ENCODE data around the gene PC. TPM values are rescaled to one million over a fixed set of nuclear protein-coding genes. Genes with fewer than 3 reads are reported as not detected.

PC gene
- total and polyA plus RNA-seq, 2 experiments from 2014 or later = 18.3 to 21.7 TPM

DNA sequence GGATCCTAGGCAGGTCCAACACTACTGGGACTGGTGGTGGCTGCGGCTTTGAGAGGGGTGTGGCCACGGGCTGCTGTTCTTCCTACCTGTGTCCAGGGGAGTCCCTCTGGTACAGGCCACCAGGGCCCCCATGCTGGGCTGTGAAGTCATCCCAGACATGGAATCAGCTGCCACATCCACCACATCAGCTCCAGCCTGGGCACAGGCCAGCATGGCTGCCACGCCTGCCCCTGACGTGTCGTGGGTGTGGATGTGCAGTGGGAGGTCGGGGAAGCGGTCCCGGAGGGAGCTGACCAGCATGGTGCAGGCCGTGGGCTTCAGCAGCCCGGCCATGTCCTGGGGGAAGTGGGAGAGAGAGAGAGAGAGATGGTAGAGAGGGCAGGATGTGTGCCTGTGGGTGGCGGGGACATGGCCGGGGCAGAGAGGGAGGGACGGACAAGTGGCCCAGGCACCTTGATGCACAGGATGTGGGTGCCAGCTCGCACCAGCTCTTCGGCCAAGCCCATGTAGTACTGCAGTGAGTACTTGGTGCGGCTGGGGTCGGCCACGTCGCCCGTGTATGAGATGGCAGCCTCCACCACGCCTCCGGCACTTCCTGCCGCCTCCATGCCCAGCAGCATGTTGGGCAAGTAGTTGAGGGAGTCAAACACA is 107.5 kb downstream of the PC start:
- Histone ChIP-seq H3K79me2 (replicated peaks; ENCODE audit: insufficient read depth) (no peaks in the 10 kb centered on the region), H2AFZ (no peak overlapping the region), H3K27me3 (ENCODE audit: insufficient read depth) (no peaks in the 10 kb centered on the region), H3K27ac (ENCODE audit: low read depth) (no peak overlapping the region), H3K9me2 (ENCODE audit: insufficient read depth) (no peaks in the 10 kb centered on the region), H3K4me2 (no peak overlapping the region), H3F3A (replicated peaks; ENCODE audit: low read depth) (peaks cover 10% of the 10 kb centered on the region; the same call in 1 of the 2 replicates), H3K4me1 (ENCODE audit: insufficient read depth) (peaks cover 10% of the 10 kb centered on the region), H3K4me3 (no peak overlapping the region), H3K36me3 (ENCODE audit: insufficient read depth) (no peaks in the 10 kb centered on the region), H4K20me1 (replicated peaks; ENCODE audit: insufficient read depth) (no peaks in the 10 kb centered on the region)
- peaks cover 6% of the 10 kb centered on the region for H3K36me3 Mint-ChIP-seq (ENCODE audit: low read depth)
- no peak overlapping the region for H3K27ac Mint-ChIP-seq
- peaks cover 17% of the 10 kb centered on the region for H3K27me3 Mint-ChIP-seq (ENCODE audit: insufficient read depth, low read depth, poor library complexity)
- H3K9me3 Mint-ChIP-seq = no peaks in the 10 kb centered on the region
- TF ChIP-seq, protein P1, sequence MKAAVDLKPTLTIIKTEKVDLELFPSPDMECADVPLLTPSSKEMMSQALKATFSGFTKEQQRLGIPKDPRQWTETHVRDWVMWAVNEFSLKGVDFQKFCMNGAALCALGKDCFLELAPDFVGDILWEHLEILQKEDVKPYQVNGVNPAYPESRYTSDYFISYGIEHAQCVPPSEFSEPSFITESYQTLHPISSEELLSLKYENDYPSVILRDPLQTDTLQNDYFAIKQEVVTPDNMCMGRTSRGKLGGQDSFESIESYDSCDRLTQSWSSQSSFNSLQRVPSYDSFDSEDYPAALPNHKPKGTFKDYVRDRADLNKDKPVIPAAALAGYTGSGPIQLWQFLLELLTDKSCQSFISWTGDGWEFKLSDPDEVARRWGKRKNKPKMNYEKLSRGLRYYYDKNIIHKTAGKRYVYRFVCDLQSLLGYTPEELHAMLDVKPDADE (IDR thresholded peaks at IDR 0.05) = no peak
- TF ChIP-seq JUNB (IDR thresholded peaks at IDR 0.05; ENCODE audit: unreplicated experiment) (no peak), POLR2AphosphoS5 (IDR thresholded peaks at IDR 0.05; ENCODE audit: low read depth) (no peak), CREB1 (CRISPR knock-in tag; IDR thresholded peaks at IDR 0.05; ENCODE audit: low read depth) (no peak)
- ATAC-seq = no peak
- H3K4me3 Mint-ChIP-seq = no peak overlapping the region
- no peak for DNase-seq (ENCODE audit: low spot score)
- H3K4me1 Mint-ChIP-seq = peaks cover 18% of the 10 kb centered on the region

DNA sequence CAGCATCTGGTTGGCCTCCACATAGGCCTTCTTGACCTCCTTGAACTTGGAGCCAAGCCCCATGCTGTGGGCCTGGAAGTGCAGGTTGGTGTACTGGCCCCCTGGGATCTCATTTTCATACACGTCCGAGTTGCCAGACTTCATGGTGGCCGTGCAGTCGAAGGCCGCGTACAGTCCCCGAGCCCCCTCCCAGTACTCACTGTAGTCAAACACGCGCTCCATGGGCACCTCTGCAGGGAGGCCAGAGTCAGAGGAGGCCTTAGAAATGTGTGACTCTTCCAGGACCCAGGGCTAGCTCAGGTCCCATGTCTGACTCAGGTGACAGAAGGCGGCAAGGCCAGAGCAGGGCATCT is 108.0 kb downstream of the PC start:
- Histone ChIP-seq H3K79me2 (replicated peaks; ENCODE audit: insufficient read depth) (no peaks in the 10 kb centered on the region), H3K27me3 (ENCODE audit: insufficient read depth) (no peaks in the 10 kb centered on the region), H3K4me3 (no peak overlapping the region), H3K4me1 (ENCODE audit: insufficient read depth) (peaks cover 5% of the 10 kb centered on the region), H3K4me2 (no peak overlapping the region), H3K9me2 (ENCODE audit: insufficient read depth) (no peaks in the 10 kb centered on the region), H2AFZ (no peak overlapping the region), H3F3A (replicated peaks; ENCODE audit: low read depth) (peaks cover 5% of the 10 kb centered on the region; the same call in 1 of the 2 replicates), H3K27ac (ENCODE audit: low read depth) (no peak overlapping the region), H3K36me3 (ENCODE audit: insufficient read depth) (no peaks in the 10 kb centered on the region), H4K20me1 (replicated peaks; ENCODE audit: insufficient read depth) (no peaks in the 10 kb centered on the region)
- no peak overlapping the region for H3K4me3 Mint-ChIP-seq
- TF ChIP-seq STAT1 (IDR thresholded peaks at IDR 0.05; ENCODE audit: unreplicated experiment) (no peak), ZNF114 (CRISPR knock-in tag; IDR thresholded peaks at IDR 0.05) (no peak), EZH2 (IDR thresholded peaks at IDR 0.05; ENCODE audit: low read depth, unreplicated experiment) (no peak)
- DNase-seq (ENCODE audit: low spot score) = no peak
- no peaks in the 10 kb centered on the region for H3K9me3 Mint-ChIP-seq
- H3K27me3 Mint-ChIP-seq (ENCODE audit: insufficient read depth, low read depth, poor library complexity) = peaks cover 17% of the 10 kb centered on the region
- peaks cover 13% of the 10 kb centered on the region for H3K4me1 Mint-ChIP-seq
- no peak overlapping the region for H3K27ac Mint-ChIP-seq
- H3K36me3 Mint-ChIP-seq (ENCODE audit: low read depth) = peaks cover 11% of the 10 kb centered on the region
- ATAC-seq = no peak

DNA sequence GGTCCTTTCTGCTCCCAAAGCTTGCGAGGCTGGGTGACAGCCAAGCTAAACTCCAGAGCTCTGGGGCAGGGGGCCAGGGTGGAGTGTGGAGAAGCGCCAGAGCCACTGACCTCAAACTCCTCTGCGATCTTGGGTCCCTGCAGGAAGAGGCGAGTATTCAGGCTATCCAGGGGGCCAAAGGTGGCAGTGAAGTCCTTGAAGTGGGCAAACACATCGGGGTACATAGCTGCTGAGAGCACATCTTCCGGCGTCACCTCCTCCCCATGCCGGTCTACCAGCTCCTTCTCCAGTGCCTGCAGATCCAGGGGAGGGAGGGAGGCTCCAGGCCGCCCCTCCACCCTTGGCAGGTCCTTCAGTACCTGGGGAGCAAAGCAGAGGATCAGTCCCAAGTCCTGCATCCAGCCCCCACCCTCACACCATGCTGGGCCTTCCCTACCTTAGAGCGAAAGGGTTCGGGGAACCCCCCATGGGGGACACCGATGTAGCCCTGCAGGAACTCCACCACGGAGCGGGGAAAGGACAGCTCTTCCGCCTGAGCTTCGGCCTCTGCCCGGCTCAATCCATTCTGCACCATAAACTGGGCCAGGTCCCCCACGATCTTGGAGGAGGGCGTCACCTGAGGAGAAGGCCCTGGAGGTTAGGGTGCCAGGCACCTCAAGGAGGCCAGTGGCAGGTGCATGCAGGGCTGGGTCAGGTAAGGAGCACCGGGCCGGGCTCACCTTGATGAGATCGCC is 108.5 kb downstream of the PC start:
- Histone ChIP-seq H3F3A (replicated peaks; ENCODE audit: low read depth) (no peaks in the 10 kb centered on the region; the same call in 1 of the 2 replicates), H3K27ac (ENCODE audit: low read depth) (no peak overlapping the region), H3K9me2 (ENCODE audit: insufficient read depth) (no peaks in the 10 kb centered on the region), H4K20me1 (replicated peaks; ENCODE audit: insufficient read depth) (peaks cover 2% of the 10 kb centered on the region; the same call in 1 of the 2 replicates), H3K4me3 (no peak overlapping the region), H2AFZ (no peak overlapping the region), H3K36me3 (ENCODE audit: insufficient read depth) (no peaks in the 10 kb centered on the region), H3K4me1 (ENCODE audit: insufficient read depth) (no peaks in the 10 kb centered on the region), H3K79me2 (replicated peaks; ENCODE audit: insufficient read depth) (peaks cover 4% of the 10 kb centered on the region), H3K4me2 (no peak overlapping the region), H3K27me3 (ENCODE audit: insufficient read depth) (no peaks in the 10 kb centered on the region)
- no peaks in the 10 kb centered on the region for H3K9me3 Mint-ChIP-seq
- H3K27me3 Mint-ChIP-seq (ENCODE audit: insufficient read depth, low read depth, poor library complexity) = peaks cover 16% of the 10 kb centered on the region
- H3K4me3 Mint-ChIP-seq = no peak overlapping the region
- no peak overlapping the region for H3K27ac Mint-ChIP-seq
- no peak for DNase-seq (ENCODE audit: low spot score)
- H3K4me1 Mint-ChIP-seq = peaks cover 10% of the 10 kb centered on the region
- peaks cover 16% of the 10 kb centered on the region for H3K36me3 Mint-ChIP-seq (ENCODE audit: low read depth)
- ATAC-seq = no peak
- TF ChIP-seq ZNF331 (CRISPR knock-in tag; IDR thresholded peaks at IDR 0.05; ENCODE audit: low read depth) (no peak), STAT1 (IDR thresholded peaks at IDR 0.05; ENCODE audit: unreplicated experiment) (no peak), ZNF114 (CRISPR knock-in tag; IDR thresholded peaks at IDR 0.05) (no peak)
- TF ChIP-seq, protein P2, sequence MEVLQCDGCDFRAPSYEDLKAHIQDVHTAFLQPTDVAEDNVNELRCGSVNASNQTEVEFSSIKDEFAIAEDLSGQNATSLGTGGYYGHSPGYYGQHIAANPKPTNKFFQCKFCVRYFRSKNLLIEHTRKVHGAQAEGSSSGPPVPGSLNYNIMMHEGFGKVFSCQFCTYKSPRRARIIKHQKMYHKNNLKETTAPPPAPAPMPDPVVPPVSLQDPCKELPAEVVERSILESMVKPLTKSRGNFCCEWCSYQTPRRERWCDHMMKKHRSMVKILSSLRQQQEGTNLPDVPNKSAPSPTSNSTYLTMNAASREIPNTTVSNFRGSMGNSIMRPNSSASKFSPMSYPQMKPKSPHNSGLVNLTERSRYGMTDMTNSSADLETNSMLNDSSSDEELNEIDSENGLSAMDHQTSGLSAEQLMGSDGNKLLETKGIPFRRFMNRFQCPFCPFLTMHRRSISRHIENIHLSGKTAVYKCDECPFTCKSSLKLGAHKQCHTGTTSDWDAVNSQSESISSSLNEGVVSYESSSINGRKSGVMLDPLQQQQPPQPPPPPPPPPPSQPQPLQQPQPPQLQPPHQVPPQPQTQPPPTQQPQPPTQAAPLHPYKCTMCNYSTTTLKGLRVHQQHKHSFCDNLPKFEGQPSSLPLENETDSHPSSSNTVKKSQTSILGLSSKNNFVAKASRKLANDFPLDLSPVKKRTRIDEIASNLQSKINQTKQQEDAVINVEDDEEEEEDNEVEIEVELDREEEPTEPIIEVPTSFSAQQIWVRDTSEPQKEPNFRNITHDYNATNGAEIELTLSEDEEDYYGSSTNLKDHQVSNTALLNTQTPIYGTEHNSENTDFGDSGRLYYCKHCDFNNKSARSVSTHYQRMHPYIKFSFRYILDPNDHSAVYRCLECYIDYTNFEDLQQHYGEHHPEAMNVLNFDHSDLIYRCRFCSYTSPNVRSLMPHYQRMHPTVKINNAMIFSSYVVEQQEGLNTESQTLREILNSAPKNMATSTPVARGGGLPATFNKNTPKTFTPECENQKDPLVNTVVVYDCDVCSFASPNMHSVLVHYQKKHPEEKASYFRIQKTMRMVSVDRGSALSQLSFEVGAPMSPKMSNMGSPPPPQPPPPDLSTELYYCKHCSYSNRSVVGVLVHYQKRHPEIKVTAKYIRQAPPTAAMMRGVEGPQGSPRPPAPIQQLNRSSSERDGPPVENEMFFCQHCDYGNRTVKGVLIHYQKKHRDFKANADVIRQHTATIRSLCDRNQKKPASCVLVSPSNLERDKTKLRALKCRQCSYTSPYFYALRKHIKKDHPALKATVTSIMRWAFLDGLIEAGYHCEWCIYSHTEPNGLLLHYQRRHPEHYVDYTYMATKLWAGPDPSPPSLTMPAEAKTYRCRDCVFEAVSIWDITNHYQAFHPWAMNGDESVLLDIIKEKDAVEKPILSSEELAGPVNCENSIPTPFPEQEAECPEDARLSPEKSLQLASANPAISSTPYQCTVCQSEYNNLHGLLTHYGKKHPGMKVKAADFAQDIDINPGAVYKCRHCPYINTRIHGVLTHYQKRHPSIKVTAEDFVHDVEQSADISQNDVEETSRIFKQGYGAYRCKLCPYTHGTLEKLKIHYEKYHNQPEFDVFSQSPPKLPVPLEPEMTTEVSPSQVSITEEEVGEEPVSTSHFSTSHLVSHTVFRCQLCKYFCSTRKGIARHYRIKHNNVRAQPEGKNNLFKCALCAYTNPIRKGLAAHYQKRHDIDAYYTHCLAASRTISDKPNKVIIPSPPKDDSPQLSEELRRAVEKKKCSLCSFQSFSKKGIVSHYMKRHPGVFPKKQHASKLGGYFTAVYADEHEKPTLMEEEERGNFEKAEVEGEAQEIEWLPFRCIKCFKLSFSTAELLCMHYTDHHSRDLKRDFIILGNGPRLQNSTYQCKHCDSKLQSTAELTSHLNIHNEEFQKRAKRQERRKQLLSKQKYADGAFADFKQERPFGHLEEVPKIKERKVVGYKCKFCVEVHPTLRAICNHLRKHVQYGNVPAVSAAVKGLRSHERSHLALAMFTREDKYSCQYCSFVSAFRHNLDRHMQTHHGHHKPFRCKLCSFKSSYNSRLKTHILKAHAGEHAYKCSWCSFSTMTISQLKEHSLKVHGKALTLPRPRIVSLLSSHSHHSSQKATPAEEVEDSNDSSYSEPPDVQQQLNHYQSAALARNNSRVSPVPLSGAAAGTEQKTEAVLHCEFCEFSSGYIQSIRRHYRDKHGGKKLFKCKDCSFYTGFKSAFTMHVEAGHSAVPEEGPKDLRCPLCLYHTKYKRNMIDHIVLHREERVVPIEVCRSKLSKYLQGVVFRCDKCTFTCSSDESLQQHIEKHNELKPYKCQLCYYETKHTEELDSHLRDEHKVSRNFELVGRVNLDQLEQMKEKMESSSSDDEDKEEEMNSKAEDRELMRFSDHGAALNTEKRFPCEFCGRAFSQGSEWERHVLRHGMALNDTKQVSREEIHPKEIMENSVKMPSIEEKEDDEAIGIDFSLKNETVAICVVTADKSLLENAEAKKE (CRISPR knock-in tag; IDR thresholded peaks at IDR 0.05) = no peak
